Endodermal cell (in vitro differentiated cells): ENCODE measurements around the gene ASIP. TPM values are rescaled to one million over a fixed set of nuclear protein-coding genes. Genes with fewer than 3 reads are reported as not detected.

Experiments used
- DNase-seq: peaks from one replicate; pipeline ENCODE4 v3.0.0-alpha.2; 2017
- H3K27ac ChIP-seq: 2 replicates; pipeline ENCODE4 v1.5.1; 2013; ENCODE audit warnings: mild to moderate bottlenecking, low read depth, low read length, moderate library complexity
- H3K27me3 ChIP-seq: 2 replicates; pipeline ENCODE4 v1.6.1; 2013; ENCODE audit warnings: mild to moderate bottlenecking, low read length, moderate library complexity; ENCODE audit not compliant: insufficient read depth, control insufficient read depth, poor library complexity, severe bottlenecking
- H3K36me3 ChIP-seq: 2 replicates; pipeline ENCODE4 v1.7.0; 2013; ENCODE audit warnings: mild to moderate bottlenecking, low read length, moderate library complexity; ENCODE audit not compliant: control insufficient read depth, insufficient read depth
- H3K4me1 ChIP-seq: one replicate; pipeline ENCODE4 v1.7.0; 2013; ENCODE audit warnings: low read length; ENCODE audit not compliant: control insufficient read depth, insufficient read depth
- H3K4me3 ChIP-seq: 2 replicates; pipeline ENCODE4 v1.5.1; 2013; ENCODE audit warnings: mild to moderate bottlenecking, low read length, moderate library complexity
- H3K9ac ChIP-seq: 2 replicates; pipeline ENCODE4 v1.6.1; 2013; ENCODE audit warnings: mild to moderate bottlenecking, low read length, moderate library complexity; ENCODE audit not compliant: poor library complexity, severe bottlenecking; ENCODE audit errors: extremely low read depth
- H3K9me3 ChIP-seq: 2 replicates; pipeline ENCODE4 v1.6.1; 2013; ENCODE audit warnings: mild to moderate bottlenecking, low read length, moderate library complexity; ENCODE audit not compliant: control insufficient read depth
- H3K27ac Mint-ChIP-seq: 2 replicates; pipeline ENCODE4 v1.8.0; 2020; ENCODE audit warnings: mixed read lengths
- H3K27me3 Mint-ChIP-seq: 2 replicates; pipeline ENCODE4 v1.8.0; 2021; ENCODE audit warnings: mild to moderate bottlenecking, mixed read lengths; ENCODE audit not compliant: insufficient read depth
- H3K36me3 Mint-ChIP-seq: 2 replicates; pipeline ENCODE4 v1.8.0; 2020; ENCODE audit warnings: low read depth, mixed read lengths
- H3K4me1 Mint-ChIP-seq: 2 replicates; pipeline ENCODE4 v1.8.0; 2020; ENCODE audit warnings: mixed read lengths
- H3K4me3 Mint-ChIP-seq: 2 replicates; pipeline ENCODE4 v1.8.0; 2020; ENCODE audit warnings: mild to moderate bottlenecking, moderate library complexity, mixed read lengths
- H3K9me3 Mint-ChIP-seq: 2 replicates; pipeline ENCODE4 v1.8.0; 2020; ENCODE audit warnings: mild to moderate bottlenecking, mixed read lengths
- WGBS, 2 experiments: methylation state at CpG; one replicate each; pipeline versions ENCODE4 v1.1.5 to v1.1.7; 2013; ENCODE audit warnings: missing lambda C conversion rate in 2 of 2, mixed read lengths in 1 of 2; ENCODE audit not compliant: insufficient coverage in 1 of 2, insufficient read length in 1 of 2; 5-methylcytosine and 5-hydroxymethylcytosine counted together
- total RNA-seq, 2 donors: library from RNA; stranded (reverse); fragmentation: NEBNext Ultra II Directional in 1 of 2; extraction: Animal tissue kit (Norgen Biotek cat#: 25700) in 1 of 2; gene quantifications; 2 replicates in 1 of 2; 3 replicates in 1 of 2; pipeline ENCODE4 v1.2.1, GENCODE V29; 2021
- TF ChIP-seq, protein P1 (sequence below): fragments of 200-600 bp; sonication (generic); conservative IDR thresholded peaks from 2 replicates; pipeline ENCODE4 v1.5.0; 2021; ENCODE audit warnings: antibody characterized with exemption, mild to moderate bottlenecking

ASIP gene
- total RNA-seq, 2 donors from 2014 or later, result not detected

- DNase-seq, result peak; percentile 99
- Histone ChIP-seq H3K4me3 (peak within 1 kb of the TSS; percentile 87), H3K27ac (peak within 1 kb of the TSS; percentile 96), H3K9me3 (no peaks in the 10 kb centered on the region), H3K9ac (peak within 1 kb of the TSS; percentile 91), H3K27me3 (no peaks in the 10 kb centered on the region), H3K4me1 (no peaks in the 10 kb centered on the region), H3K36me3 (peaks cover 18% of the 10 kb centered on the region)
- H3K27ac Mint-ChIP-seq, result peak within 1 kb of the TSS; percentile 95
- H3K4me3 Mint-ChIP-seq, result no peak within 1 kb of the TSS
- TF ChIP-seq, protein P1, sequence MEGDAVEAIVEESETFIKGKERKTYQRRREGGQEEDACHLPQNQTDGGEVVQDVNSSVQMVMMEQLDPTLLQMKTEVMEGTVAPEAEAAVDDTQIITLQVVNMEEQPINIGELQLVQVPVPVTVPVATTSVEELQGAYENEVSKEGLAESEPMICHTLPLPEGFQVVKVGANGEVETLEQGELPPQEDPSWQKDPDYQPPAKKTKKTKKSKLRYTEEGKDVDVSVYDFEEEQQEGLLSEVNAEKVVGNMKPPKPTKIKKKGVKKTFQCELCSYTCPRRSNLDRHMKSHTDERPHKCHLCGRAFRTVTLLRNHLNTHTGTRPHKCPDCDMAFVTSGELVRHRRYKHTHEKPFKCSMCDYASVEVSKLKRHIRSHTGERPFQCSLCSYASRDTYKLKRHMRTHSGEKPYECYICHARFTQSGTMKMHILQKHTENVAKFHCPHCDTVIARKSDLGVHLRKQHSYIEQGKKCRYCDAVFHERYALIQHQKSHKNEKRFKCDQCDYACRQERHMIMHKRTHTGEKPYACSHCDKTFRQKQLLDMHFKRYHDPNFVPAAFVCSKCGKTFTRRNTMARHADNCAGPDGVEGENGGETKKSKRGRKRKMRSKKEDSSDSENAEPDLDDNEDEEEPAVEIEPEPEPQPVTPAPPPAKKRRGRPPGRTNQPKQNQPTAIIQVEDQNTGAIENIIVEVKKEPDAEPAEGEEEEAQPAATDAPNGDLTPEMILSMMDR, result peak; percentile 35
- H3K9me3 Mint-ChIP-seq, result no peaks in the 10 kb centered on the region
- H3K27me3 Mint-ChIP-seq, result peaks cover 2% of the 10 kb centered on the region
- H3K4me1 Mint-ChIP-seq, result peaks cover 10% of the 10 kb centered on the region
- peaks cover 12% of the 10 kb centered on the region for H3K36me3 Mint-ChIP-seq
- 0% methylated on average over 52 to 78 of the region's 79 CpGs for WGBS, 2 experiments
Measured at GRCh38 chr20:34302723-34303533, 61.7 kb downstream of the ASIP start, which contains the start of gene AHCY. Gene AHCY (minus strand): TSS chr20:34303355. CDS start chr20:34303270, 85 bp downstream.

DNA sequence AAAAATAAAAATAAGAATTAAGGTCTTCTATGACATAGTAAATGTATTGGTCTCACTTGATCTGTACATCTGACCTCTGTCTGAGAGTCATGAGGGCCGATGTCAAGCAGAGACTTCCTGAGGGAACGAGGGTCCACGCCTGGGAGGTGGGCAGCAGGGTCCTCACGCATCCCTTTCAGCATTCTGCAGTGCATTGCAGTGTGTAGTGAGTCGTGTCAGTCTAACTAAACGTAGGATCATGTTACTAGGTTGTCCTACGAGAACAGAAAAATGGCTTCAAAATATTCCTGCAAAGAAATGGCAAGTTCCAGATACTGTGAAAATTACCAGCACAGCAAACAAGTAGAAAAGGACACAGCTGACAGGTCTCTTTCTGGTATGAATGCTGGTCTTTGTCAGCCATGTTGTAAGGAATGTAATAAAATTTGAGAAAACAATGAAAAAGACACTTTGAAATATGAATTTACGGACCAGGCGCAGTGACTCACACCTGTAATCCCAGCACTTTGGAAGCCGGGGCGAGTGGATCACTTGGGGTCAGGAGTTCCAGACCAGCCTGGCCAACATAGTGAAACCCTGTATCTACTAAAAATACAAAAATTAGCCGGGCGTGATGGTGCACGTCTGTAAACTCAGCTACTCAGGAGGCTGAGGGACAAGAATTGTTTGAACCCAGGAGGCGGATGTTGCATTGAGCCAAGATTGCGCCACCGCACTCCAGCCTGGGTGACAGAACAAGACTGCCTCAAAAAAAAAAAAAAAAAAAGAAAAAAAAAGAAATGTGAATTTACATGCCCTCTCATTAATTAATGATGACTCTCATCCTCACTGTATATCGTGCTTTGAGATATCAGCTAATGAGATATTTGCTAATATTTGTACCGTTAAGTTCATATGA, 64.4 kb downstream of the ASIP start:
- Mint-ChIP-seq H3K36me3 (peaks cover 12% of the 10 kb centered on the region), H3K4me1 (peaks cover 12% of the 10 kb centered on the region), H3K9me3 (no peaks in the 10 kb centered on the region), H3K27ac (no peak overlapping the region), H3K27me3 (peaks cover 3% of the 10 kb centered on the region), H3K4me3 (no peak overlapping the region)
- Histone ChIP-seq H3K9ac (no peak overlapping the region), H3K36me3 (peaks cover 3% of the 10 kb centered on the region), H3K9me3 (no peaks in the 10 kb centered on the region), H3K27me3 (no peaks in the 10 kb centered on the region), H3K4me3 (no peak overlapping the region), H3K4me1 (no peaks in the 10 kb centered on the region), H3K27ac (no peak overlapping the region)
- TF ChIP-seq, protein P1, result no peak
- DNase-seq, result no peak
- 89 to 97% methylated on average over 15 to 17 of the region's 19 CpGs for WGBS, 2 experiments

GRCh38 chr20:34309691-34310090, 68.5 kb downstream of the ASIP start:
- no peak for DNase-seq
- H3K27me3 ChIP-seq, result peaks cover 9% of the 10 kb centered on the region
- WGBS, 2 experiments, result 97% methylated on average over 3 of the region's 3 CpGs; no CpG with 5 or more reads in 1 of the 2 experiments
- TF ChIP-seq, protein P1, result no peak
- H3K9ac ChIP-seq, result no peak overlapping the region
- H3K9me3 Mint-ChIP-seq, result no peaks in the 10 kb centered on the region
- no peaks in the 10 kb centered on the region for H3K36me3 Mint-ChIP-seq
- peaks cover 15% of the 10 kb centered on the region for H3K27me3 Mint-ChIP-seq
- no peak overlapping the region for H3K27ac ChIP-seq
- H3K4me1 Mint-ChIP-seq, result peaks cover 18% of the 10 kb centered on the region
- no peak overlapping the region for H3K4me3 ChIP-seq
- no peaks in the 10 kb centered on the region for H3K36me3 ChIP-seq
- no peak overlapping the region for H3K4me3 Mint-ChIP-seq
- peaks cover 9% of the 10 kb centered on the region for H3K4me1 ChIP-seq
- H3K27ac Mint-ChIP-seq, result no peak overlapping the region
- H3K9me3 ChIP-seq, result no peaks in the 10 kb centered on the region
